ENCODE data around the gene TDRD7. TPM values are rescaled to one million over a fixed set of nuclear protein-coding genes. Genes with fewer than 3 reads are reported as not detected.

Gene TDRD7
- total RNA-seq, 1 donor from 2014 or later: 8.1 TPM

GRCh38 chr9:97459326-97459725 lies 47.4 kb downstream of the TDRD7 start:
- no peak for TF ChIP-seq EZH2phosphoT487 (IDR thresholded peaks at IDR 0.05)
- no peak for TF ChIP-seq CTCF (IDR thresholded peaks at IDR 0.05)
- no peak for TF ChIP-seq EZH2 (IDR thresholded peaks at IDR 0.05)
- Histone ChIP-seq H3K36me3 (no peaks in the 10 kb centered on the region), H3K27me3 (no peaks in the 10 kb centered on the region), H2AFZ (replicated peaks) (no peak overlapping the region), H3K27ac (no peak overlapping the region), H3K4me2 (no peak overlapping the region), H3K9me3 (ENCODE audit: low read depth) (no peaks in the 10 kb centered on the region), H3K4me3 (no peak overlapping the region), H3F3A (ENCODE audit: low read depth) (no peaks in the 10 kb centered on the region), H3K4me1 (no peaks in the 10 kb centered on the region), H3K9ac (no peak overlapping the region), H3K79me2 (ENCODE audit: low read depth) (no peaks in the 10 kb centered on the region), H4K20me1 (ENCODE audit: low read depth) (no peaks in the 10 kb centered on the region)
- Mint-ChIP-seq H3K9me3 (peaks cover 5% of the 10 kb centered on the region), H3K4me3 (no peak overlapping the region), H3K27ac (no peak overlapping the region), H3K27me3 (ENCODE audit: insufficient read depth, low read depth) (no peaks in the 10 kb centered on the region), H3K4me1 (no peaks in the 10 kb centered on the region), H3K36me3 (no peaks in the 10 kb centered on the region)
- no peak for DNase-seq (ENCODE audit: low spot score)

GRCh38 chr9:97462159-97462558 lies 50.3 kb downstream of the TDRD7 start:
- Mint-ChIP-seq H3K27ac (no peak overlapping the region), H3K36me3 (no peaks in the 10 kb centered on the region), H3K27me3 (ENCODE audit: insufficient read depth, low read depth) (peaks cover 2% of the 10 kb centered on the region), H3K4me3 (no peak overlapping the region), H3K4me1 (no peaks in the 10 kb centered on the region), H3K9me3 (no peaks in the 10 kb centered on the region)
- H4K20me1 ChIP-seq (ENCODE audit: low read depth): no peaks in the 10 kb centered on the region
- TF ChIP-seq EZH2phosphoT487 (IDR thresholded peaks at IDR 0.05) (no peak), CTCF (IDR thresholded peaks at IDR 0.05) (no peak), EZH2 (IDR thresholded peaks at IDR 0.05) (no peak)
- H3K4me3 ChIP-seq: no peak overlapping the region
- no peaks in the 10 kb centered on the region for H3K4me1 ChIP-seq
- no peaks in the 10 kb centered on the region for H3K79me2 ChIP-seq (ENCODE audit: low read depth)
- H3F3A ChIP-seq (ENCODE audit: low read depth): no peaks in the 10 kb centered on the region
- no peak overlapping the region for H2AFZ ChIP-seq (replicated peaks)
- no peak for DNase-seq (ENCODE audit: low spot score)
- H3K9ac ChIP-seq: no peak overlapping the region
- H3K9me3 ChIP-seq (ENCODE audit: low read depth): no peaks in the 10 kb centered on the region
- no peaks in the 10 kb centered on the region for H3K27me3 ChIP-seq
- H3K4me2 ChIP-seq: no peak overlapping the region
- H3K27ac ChIP-seq: no peak overlapping the region
- H3K36me3 ChIP-seq: no peaks in the 10 kb centered on the region

GRCh38 chr9:97462914-97463313 lies 51.0 kb downstream of the TDRD7 start:
- H3K4me2 ChIP-seq: no peak overlapping the region
- Mint-ChIP-seq H3K4me3 (no peak overlapping the region), H3K27ac (no peak overlapping the region), H3K27me3 (ENCODE audit: insufficient read depth, low read depth) (peaks cover 2% of the 10 kb centered on the region), H3K36me3 (no peaks in the 10 kb centered on the region), H3K4me1 (no peaks in the 10 kb centered on the region), H3K9me3 (no peaks in the 10 kb centered on the region)
- H3K27me3 ChIP-seq: no peaks in the 10 kb centered on the region
- H2AFZ ChIP-seq (replicated peaks): no peak overlapping the region
- H3K27ac ChIP-seq: no peak overlapping the region
- no peak overlapping the region for H3K9ac ChIP-seq
- H3K4me3 ChIP-seq: no peak overlapping the region
- H3K9me3 ChIP-seq (ENCODE audit: low read depth): no peaks in the 10 kb centered on the region
- no peaks in the 10 kb centered on the region for H3K36me3 ChIP-seq
- DNase-seq (ENCODE audit: low spot score): no peak
- no peaks in the 10 kb centered on the region for H3K79me2 ChIP-seq (ENCODE audit: low read depth)
- H3K4me1 ChIP-seq: no peaks in the 10 kb centered on the region
- H3F3A ChIP-seq (ENCODE audit: low read depth): no peaks in the 10 kb centered on the region
- no peak for TF ChIP-seq CTCF (IDR thresholded peaks at IDR 0.05)
- no peak for TF ChIP-seq EZH2 (IDR thresholded peaks at IDR 0.05)
- H4K20me1 ChIP-seq (ENCODE audit: low read depth): no peaks in the 10 kb centered on the region

All from neural progenitor cell (in vitro differentiated cells).